OCI-M2 (cell line): ENCODE results near the gene GNAO1.

Source experiments
- DNase-seq: peaks from one replicate; lab custom pipeline; 2025; ENCODE audit not compliant: unreplicated experiment; lab: John Stamatoyannopoulos, UW

Gene GNAO1

DNA sequence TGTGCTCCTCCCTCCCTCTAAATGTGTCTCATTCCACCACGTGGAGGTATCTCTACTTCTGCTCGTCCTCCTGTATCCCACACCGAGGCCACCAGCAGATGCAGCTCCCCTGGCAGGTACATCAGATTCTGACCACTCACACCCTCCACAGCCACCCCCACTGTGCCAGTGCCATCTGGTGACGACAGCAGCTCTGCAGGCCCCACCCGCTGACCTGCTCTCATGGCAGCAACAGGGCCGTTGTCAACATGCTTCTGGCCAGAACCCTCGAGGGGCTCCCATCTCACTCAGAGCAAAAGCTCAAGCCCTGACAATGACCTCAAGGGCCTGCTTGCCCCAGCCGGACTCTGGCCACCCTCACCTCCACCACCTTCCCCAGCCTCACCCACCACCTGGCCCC is 140.6 kb downstream of the GNAO1 start:
- no peak for DNase-seq

DNA sequence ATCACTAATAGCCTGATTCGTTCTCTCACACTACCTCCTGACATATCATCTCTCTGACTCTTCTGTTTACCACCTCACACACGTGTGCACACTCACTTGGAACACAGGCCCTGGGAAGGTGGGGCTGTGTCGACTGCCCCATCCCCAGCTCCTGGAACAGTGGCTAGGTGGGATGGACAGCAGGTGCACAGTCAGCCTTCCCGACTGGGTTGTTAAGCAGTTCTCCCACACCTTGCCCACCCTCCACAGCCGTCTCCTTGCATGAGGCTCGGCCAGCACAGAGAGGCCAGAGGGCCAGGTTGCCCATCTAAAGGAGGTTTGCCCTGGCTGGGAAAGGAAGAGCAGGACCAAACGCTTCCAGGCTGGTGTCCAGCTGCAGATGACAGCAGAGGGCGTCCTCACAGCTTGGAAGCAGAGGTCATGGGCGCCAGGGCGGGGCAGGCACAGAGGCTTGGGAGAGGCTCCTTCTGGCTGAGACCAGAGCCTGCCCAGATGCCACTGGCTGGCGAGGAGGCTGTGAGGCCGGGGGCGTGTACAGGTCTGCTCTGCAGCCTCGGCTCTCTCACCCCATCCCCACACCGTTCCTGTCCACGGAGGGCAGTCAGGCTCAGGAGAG is 141.3 kb downstream of the GNAO1 start:
- DNase-seq, result no peak

DNA sequence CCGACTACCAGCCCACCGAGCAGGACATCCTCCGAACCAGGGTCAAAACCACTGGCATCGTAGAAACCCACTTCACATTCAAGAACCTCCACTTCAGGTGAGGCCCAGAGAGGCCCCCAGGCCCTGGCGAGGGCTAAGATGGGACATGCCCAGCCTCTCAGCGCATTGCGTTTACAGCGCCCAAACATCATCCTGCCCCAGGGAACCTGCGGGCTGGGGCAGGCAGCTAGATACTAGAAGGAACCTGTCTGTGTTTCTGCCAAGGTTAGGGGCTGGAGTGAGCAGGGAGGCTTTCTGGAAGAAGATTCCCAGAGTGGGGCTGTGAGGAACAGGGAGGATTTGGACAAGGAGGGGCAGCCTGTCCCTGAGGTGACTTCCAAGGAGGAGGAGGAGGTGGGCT is 143.5 kb downstream of the GNAO1 start:
- no peak for DNase-seq

DNA sequence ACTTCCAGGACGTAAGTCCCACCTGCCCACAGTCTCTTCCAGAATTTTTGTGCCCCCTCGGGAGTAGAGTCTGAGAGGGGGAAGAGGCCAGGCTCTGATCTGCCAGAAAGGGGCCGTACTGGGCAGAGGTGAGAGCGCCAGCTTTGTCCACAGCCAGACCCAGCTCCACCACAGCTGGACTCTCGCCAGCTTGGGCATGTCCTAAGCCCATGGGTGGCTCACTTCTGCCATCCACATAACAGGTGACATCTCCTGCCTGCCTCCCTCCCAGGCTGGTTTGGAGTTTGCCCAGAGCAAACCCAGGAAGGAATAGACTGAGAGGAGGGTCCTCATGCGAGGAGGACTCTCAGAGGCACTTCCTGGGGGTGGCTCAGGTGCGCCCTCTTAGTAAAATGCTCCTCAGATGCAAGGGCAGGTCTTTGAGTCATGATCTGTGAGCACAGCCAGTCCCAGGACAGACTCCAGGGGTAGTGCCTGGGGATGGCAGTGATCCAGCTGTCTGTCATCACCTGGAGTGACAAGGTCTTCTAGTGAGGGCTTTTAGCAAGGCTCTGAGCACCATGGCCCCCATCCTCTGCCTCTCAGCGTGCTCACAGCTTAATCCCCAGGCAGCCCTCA is 144.9 kb downstream of the GNAO1 start:
- DNase-seq, result no peak

DNA sequence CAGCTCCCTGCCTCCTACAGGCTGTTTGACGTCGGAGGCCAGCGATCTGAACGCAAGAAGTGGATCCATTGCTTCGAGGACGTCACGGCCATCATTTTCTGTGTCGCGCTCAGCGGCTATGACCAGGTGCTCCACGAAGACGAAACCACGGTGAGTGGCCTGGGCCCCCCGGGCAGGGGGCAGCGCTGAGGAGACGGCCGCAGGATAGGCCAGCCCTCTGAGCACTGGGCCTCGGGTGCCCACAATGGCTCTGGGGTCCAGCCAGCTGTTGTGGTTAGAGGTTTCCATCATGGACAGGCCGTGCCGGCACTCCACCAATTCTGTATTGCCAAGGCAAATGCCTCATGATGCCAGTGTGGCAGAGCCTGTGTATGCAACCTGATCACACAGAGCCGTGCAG is 145.4 kb downstream of the GNAO1 start:
- DNase-seq, result no peak

DNA sequence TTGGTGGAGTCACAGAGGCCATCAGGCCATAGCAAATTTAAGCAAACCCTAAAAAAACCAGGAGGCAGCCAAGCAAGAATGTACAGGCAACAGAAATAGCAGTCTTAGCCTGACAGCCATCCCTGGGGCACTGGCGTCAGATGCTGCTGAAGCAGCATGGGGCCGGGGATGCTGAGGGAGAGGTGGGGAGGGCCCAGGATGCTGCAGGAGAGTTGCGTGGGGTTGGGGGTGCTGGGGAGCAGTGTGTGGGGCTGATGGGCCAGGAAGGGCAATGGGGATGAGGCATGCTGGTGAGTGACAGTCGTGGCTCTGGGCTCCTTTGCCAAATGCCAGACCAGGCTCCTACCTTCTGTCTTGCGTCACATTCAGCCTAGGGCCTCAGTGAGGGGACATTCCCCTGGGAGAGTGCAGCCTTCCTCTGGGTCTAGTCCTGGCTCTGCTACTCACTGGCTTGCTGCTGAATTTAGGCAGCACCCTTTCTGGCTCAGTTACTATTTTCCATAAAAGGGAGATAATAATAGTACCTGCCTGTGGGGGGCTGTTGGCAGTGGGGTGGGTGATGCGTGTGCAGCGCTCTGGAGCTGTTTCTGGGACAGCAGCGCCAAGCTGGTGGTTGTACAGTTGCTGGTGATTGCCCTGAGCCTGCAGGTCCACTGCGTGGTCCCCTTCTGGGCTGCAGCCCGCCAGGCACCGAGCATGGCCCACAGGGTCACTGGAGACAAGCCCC is 146.0 kb downstream of the GNAO1 start:
- no peak for DNase-seq

DNA sequence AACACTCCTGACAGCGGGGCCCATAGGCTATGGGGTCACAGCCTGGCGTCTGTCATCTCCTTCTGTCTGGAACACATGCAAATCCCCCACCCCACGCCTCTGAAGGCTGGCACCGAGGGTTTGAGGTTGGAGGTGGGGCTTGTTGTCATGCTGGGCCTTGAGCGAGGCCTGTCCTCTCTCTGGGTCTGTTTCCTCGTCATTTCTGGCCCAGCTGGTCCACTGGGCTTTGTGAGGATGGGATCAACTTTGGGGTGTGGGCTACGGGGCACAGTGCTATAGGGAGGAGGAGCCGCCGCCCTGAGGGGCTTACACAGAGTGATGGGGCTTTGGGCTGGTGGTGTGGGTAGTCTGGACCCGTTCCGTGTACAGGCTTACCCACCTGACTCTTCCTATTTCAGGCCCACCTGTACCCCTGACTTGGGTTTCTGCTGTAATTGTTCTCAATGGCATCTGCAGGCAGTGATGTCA is 146.6 kb downstream of the GNAO1 start:
- DNase-seq, result no peak

DNA sequence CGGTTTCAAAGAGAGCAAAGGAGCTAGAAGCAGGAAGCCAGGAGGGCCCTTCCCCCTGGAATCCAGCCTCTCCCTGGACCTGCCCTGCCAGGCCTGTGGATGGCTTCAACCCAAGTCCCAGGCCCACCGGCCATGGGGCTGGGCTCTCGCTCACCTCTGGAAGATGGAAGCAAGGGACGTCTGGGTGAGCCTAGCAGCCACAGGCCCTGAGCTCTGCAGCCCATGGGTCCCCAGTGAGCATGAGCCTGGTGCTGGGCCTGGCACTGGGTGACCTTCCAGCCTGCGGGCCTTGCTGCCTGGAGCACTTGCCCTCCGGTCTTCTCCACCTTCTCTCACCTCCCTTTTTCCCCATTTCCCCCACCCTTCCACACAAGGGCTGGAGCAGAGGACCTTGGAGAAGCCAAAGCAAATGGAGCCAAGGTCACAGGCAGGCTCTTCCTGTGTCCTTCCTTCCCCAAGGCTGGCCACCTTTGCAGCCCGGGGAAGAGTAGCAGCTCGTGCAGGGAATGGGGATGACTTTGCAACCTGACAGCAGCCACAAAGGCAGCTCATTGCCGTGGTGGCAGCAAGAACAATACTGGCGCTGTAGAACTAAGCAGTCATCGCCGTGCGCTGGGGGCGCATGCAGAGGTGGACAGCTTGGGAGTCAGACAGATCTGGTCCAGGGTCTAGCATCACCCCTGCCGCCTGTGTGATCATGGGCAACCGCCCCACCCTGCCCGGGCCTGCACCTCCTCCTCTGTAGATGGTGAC is 147.5 kb downstream of the GNAO1 start:
- no peak for DNase-seq

DNA sequence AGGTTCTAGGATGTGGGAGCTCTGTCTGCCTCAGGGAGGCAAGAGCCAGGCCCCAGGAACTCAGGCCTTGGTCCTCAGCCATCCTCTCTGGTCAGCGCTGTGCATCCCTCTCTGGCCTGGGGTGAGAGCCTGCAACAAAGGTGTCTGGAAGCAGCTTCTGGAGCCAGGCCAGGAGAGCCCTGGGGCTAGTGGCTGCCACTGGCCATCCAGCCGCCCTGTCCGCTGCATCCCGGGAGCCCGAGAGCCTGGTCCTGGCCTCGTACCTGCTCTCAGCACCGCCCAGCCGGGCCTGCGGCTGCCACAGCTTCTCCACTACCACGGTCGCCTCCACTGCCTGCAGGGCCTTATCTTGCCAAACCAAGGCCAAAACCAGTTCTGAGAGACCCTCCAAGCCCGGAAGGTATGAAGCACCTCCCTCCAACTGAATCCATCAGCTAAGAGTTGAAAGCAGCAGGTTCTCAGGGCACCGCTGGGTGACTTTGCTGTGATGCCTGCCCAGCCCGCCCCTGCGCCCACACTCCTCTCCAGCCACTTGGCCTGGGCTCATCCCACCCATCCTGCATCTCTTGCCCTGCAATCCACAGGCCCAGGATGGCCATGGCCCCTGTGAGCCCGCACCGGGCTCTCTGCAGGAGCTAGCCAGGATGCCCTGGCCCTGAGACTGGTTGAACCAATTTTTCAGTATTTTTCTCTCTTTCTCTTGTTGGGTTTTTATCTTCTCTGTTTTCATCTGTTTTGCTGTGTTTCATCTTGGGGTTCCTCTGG is 148.3 kb downstream of the GNAO1 start:
- DNase-seq, result no peak

DNA sequence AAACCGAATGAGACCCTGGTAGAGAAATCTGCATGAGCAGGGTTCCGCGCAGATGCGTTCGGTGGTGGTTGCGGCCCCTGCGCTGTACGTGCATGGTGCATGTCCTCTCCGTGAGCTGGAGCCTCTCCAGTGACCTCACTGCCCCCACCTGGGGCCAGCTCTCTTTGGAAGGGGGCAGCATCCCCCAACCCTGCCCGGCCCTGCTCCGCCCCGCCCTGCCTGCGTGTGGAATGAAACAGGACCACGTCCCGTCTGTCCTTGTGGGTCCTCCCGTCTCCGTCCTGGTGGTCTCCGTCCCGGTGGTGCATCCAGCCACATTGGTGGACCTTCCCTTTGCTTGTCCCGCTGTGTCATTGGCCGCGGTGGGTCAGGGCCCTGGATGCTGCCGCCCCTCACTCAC is 149.1 kb downstream of the GNAO1 start:
- DNase-seq, result no peak

DNA sequence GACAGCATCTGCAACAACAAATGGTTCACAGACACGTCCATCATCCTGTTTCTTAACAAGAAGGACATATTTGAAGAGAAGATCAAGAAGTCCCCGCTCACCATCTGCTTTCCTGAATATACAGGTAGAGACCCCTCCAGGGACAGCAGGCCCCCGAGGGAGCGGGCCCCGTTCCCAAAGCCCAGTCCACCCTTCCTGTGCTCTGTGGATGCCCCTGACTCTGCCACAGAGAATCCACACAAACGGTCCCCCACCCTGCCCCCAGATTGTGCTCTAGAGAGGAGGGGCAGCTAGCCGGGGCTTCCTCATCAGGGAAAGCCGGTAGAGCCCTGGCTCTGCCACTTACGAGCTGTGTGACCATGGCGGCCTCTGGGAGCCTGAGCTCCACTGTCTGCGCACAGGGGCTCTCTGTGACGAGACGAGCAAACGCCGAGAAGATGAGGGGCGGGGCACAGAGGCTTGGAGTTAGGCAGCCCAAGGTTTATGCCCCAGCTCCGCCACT is 149.6 kb downstream of the GNAO1 start:
- DNase-seq, result no peak

DNA sequence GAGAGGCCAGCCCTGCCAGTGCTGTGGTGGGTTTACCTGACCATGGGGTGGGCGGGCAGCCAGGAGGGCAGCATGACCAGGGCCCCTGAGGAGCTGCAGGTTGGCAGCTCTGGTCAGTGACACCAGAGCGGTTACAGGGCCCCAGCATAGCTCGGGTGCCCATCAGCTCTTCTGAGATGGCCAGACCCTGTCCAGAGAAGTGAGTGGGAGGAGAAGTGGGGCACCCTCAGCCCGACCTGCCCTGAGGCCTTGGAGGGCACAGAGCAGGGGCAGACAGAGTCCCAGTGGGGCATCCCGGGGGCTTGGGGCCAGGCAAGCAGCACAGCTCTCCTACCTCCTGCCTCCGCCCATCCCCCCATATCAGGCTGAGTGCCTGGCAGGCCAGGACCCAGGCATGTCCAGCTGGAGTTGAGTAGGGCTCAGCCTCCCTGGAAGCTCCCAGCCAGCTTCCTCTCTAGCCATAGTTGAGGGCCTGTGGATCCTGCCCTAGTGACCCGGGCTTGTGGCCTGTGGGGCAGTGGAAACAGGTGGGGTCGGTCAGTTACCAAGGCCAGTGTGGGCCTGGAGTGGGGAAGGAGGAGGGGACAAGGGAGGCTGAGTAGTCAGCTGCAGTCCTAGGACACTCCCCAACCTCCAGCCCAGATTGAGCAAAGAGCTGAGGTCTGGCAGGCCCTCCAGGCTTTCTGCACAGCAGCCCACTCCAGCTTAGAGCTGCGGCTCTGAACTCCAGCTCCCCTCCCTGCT is 150.5 kb downstream of the GNAO1 start:
- DNase-seq, result no peak

DNA sequence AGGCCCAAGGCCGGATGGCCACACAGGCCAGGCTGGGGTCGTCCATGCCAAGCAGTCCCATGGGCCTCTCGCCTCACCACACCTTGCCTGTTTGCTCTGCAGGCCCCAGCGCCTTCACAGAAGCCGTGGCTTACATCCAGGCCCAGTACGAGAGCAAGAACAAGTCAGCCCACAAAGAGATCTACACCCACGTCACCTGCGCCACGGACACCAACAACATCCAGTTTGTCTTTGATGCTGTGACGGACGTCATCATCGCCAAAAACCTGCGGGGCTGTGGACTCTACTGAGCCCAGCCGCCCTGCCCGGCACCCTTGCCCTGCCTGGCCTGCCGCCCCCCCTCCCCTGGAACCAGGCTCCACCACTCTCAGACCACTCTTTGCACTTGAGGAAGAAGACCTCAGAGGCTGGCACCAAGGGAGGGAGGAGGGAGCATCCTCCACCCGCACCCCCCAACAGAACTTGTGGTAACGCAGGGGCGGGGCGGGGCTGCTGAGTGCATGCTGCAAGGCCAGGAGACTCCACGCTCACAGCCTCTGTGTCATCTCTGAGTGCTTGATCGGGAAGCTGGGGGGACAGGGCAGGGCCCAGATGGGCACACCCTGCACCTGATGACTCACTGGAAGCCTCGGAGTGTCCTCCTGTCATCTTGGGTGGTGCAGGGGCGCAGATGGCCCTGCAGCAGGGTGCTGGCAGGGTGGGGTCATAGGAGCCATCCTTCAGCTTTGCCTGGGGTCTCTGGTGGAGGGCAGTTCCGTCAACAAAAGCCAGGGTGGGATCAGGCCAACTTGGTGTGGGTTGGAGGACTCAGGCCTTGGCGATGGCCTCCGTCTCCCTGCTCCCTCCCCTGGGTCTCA is 152.6 kb downstream of the GNAO1 start:
- DNase-seq, result no peak

DNA sequence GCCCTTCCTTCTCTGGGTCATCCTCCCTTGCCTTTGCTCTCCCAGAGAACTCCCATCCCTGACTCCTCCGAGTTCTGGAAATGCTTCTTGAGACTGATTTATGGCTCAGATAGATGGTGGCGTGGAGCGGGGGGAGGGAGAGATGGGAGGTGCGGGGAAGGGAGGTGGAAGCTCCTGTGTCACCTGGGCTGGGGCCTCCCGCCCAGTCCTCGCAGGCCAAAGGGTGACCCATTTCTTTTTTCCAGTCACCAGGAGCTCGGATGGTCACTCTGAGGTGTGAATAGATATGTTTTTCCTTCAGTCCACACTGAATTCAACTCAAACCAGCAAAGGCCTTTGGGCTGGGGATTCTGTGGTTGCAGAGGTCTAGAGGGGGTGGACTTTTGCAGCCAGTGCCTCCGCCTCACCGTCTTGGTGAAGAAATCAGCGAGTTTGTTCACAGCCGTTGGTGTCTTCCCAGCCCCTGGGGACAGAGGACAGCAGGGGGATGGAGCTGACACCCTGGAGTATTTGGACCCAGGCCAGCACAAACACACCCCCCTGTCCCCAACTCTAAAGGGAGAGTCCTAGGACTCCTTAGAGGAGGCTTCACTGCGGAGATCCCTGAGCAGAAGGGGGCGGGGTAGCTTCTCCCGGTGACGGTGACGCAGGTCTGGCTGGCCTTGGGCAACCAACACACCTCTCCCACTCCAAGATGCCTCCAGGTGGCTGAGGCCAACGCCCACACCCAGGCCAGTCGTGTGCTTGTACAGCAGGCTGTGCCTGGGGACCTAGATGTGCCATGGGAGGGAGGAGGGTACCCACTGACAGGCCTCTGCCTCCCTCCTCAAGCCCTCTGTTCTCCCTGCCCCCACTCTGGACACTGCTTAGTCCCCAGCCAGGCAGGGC is 153.5 kb downstream of the GNAO1 start:
- no peak for DNase-seq

DNA sequence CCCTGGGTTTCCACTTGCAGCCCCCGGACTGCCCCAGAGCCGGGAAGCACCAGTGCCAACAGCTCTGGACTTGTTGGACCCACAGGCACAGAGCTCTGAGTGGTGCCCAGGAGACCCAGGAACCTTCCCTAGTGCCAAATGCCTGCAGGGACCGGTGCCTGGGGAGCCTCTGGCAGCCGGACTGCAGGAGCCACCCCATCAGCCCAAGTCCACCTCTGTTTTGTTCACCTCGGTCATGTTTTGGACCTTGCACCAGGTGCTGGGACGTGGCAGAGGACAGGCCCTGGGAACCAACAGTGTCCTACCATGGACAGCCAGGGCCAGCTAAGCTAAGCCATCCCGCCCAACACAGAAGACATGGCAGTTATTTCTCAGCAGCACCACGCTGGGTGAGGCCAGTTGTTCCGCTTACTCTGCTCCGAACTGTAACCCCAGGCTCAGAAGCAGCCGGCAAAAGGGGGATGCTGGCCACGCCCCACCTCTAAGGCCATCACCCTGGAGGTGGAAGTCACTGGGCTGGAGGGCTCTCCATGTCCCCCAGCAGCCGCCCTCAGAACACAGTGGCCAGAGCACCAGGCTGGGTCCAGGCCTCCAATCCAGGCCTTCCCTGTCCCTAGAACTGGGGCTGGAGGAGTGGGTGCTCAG is 154.2 kb downstream of the GNAO1 start:
- DNase-seq, result no peak

DNA sequence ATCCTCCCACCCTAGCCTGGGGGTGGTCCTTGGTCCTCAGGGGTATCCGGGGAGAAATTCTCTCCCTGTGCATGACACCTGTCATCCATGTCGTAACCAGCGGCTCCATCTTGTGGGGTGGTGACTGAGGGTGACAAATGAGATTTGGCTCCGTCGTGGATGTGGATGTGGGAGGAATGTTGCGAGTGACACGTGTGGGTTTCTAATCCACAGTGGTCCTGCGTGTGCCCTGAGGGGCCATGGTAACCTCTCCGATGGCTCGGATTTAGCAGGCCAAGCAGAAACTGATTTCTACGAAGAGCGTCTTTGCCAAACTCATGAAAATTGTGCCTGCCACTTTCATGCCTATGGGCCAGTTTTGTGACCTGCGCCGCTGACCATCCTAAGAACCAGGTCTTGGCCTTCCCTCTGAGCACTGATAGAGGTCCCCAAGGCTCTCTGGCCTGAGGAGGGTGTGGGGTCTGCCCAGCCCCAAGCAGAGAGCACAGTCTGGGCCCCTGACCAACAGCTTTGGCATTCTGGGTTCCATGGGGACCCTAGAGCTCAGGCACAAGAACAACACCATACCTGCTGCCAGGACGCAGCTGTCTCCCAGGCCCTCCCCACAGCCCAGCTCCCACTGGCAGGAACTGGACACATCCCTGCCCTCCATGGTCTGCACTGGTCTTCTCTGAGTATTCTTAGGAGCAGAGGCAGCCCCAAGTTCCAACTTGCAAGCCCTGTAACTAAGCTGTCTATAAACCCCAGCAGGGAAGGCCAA is 155.0 kb downstream of the GNAO1 start:
- DNase-seq, result no peak

DNA sequence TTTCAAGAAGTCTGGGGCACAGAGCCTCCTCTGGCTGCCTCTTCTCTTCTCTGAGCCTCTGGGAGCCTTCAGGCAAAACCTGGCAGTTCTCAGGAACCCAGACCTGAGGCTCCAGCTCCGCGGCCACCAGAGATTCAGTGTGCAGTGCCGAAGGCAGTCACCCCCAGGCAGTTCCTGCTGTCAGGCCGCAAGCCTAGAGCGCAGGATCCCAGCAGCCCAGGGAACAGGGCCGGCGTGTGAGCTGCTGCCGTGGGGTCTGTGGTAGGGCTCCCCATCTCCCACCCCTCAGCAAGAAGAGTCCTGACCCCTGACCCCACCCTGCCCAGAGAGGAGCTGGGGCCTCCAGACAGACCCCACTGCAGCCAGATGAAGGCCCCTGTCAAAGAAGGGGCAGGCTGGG is 155.9 kb downstream of the GNAO1 start:
- no peak for DNase-seq
